Spleen (tissue), 7 donors: ENCODE results near the gene GBP2.

Experiments
- POLR2A ChIP-seq, 3 donors: fragments of 450-650 bp; IDR thresholded peaks; one replicate each; pipeline ENCODE4 v1.5.1; 2017; ENCODE audit warnings: antibody characterized with exemption in 3 of 3, mild to moderate bottlenecking in 1 of 3
- POLR2AphosphoS5 ChIP-seq, 3 donors: sonication (generic); formaldehyde crosslinking; IDR thresholded peaks; one replicate each; pipeline ENCODE4 v1.5.1; 2017; ENCODE audit warnings: antibody characterized with exemption in 3 of 3
- TF ChIP-seq, protein P1 (sequence below), 11 experiments: fragments of 200-600 bp in 7 of 11; fragments of 450-650 bp in 4 of 11; sonication (generic) in 4 of 11; IDR thresholded peaks in 8 of 11; conservative IDR thresholded peaks in 3 of 11; 1 replicate in 7 of 11; 2 replicates in 4 of 11; pipeline versions ENCODE4 v1.4.0 to v1.8.0; 2016 to 2021; ENCODE audit warnings: antibody characterized with exemption in 11 of 11, inconsistent platforms in 4 of 11, mild to moderate bottlenecking in 1 of 11
- donor health status: DM: no; HTN: no; CAD: no; lungs with moderate emphysema.
- donor health status: DM: no; HTN: no; CAD: no.
- donor health status: DM: no; HTN: no; CAD: no.

DNA sequence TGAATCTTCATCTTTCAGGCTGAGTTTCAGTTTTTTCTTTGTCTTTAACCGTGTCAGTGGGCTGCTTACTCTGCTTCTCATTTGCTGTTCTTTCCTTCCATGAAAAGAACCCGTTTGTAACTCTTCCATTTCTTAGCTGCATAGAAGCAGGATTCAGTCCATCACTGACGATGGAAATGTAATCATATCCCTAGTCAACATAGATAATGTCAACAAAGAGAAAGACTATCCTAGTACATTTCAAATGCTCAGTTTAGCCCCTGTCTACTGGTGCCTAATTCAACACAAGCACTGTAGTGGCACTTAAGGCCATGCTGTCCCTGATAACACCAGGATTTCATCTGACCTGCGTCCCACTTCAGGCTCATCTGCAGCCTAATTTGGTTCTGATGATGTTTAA is 61.3 kb downstream of the GBP2 start:
- TF ChIP-seq, protein P1, sequence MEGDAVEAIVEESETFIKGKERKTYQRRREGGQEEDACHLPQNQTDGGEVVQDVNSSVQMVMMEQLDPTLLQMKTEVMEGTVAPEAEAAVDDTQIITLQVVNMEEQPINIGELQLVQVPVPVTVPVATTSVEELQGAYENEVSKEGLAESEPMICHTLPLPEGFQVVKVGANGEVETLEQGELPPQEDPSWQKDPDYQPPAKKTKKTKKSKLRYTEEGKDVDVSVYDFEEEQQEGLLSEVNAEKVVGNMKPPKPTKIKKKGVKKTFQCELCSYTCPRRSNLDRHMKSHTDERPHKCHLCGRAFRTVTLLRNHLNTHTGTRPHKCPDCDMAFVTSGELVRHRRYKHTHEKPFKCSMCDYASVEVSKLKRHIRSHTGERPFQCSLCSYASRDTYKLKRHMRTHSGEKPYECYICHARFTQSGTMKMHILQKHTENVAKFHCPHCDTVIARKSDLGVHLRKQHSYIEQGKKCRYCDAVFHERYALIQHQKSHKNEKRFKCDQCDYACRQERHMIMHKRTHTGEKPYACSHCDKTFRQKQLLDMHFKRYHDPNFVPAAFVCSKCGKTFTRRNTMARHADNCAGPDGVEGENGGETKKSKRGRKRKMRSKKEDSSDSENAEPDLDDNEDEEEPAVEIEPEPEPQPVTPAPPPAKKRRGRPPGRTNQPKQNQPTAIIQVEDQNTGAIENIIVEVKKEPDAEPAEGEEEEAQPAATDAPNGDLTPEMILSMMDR (IDR thresholded peaks at IDR 0.05 in 8 of 11, conservative IDR thresholded peaks at IDR 0.05 in 3 of 11): no peak
- TF ChIP-seq POLR2AphosphoS5 (IDR thresholded peaks at IDR 0.05) (no peak), POLR2A (IDR thresholded peaks at IDR 0.05) (no peak)
